T-helper 2 cell treated with Interferon-gamma antibody and Interleukin-4, amounts not matched to agents 100 ng/mL and 5 ng/mL, for 36 hours (primary cell): ENCODE results near the gene PGM1. TPM values are rescaled to one million over a fixed set of nuclear protein-coding genes. Genes with fewer than 3 reads are reported as not detected.
"Not testable (repeated sequence)": the region's sequence is repeated elsewhere in the genome, so short reads cannot be mapped to it uniquely, and the experiment has no call there.

Experiments
- intact Hi-C: fragments of 100-400 bp; cut with micrococcal nuclease; formaldehyde crosslinking; loops from one replicate; pipeline ENCODE4 v1.15.1; 2023
- total RNA-seq: library from RNA; stranded (reverse); gene quantifications from 2 replicates; pipeline ENCODE4 v1.2.3, GENCODE V29; 2022

The PGM1 gene
- 49.8 and 50.9 TPM in 2 replicates for total RNA-seq

GRCh38 chr1:63593303-63593885 lies at the start of gene PGM1:
Gene PGM1 (plus strand): TSS chr1:63593411. CDS start chr1:63593489, 78 bp downstream.
- intact Hi-C loops: loop anchor here (1.0 to 10.0 kb wide), 6 partner anchors 21 to 1157 kb away; partner anchors contain the start of genes ALG6, EFCAB7, ITGB3BP and ROR1

- intact Hi-C loops: no loop called here
Measured at GRCh38 chr1:63545780-63546179, 47.4 kb upstream of the PGM1 start.

- intact Hi-C loops: no loop called here
Measured at GRCh38 chr1:63547621-63548294, 45.5 kb upstream of the PGM1 start.

- intact Hi-C loops: no loop called here
Measured at GRCh38 chr1:63548303-63548702, 44.9 kb upstream of the PGM1 start.

GRCh38 chr1:63548877-63549276 lies 44.3 kb upstream of the PGM1 start:
- intact Hi-C loops: no loop called here

- intact Hi-C loops: loop anchor here (5.0 kb wide), 1 partner anchor 692 kb away; no protein-coding TSS in a partner anchor
Measured at GRCh38 chr1:63555480-63555879, 37.7 kb upstream of the PGM1 start.

GRCh38 chr1:63557365-63557987 lies 35.7 kb upstream of the PGM1 start:
- intact Hi-C loops: loop anchor here (5.0 kb wide), 1 partner anchor 690 kb away; no protein-coding TSS in a partner anchor

GRCh38 chr1:63559357-63559756 lies 33.9 kb upstream of the PGM1 start:
- intact Hi-C loops: loop anchor here (5.0 kb wide), 1 partner anchor 688 kb away; no protein-coding TSS in a partner anchor

- intact Hi-C loops: no loop called here
Measured at GRCh38 chr1:63563745-63564144, 29.5 kb upstream of the PGM1 start.

- intact Hi-C loops: no loop called here
Measured at GRCh38 chr1:63569068-63569467, 24.1 kb upstream of the PGM1 start.

- intact Hi-C loops: no loop called here
Measured at GRCh38 chr1:63569640-63570316, 23.4 kb upstream of the PGM1 start.

GRCh38 chr1:63572686-63573085 lies 20.5 kb upstream of the PGM1 start:
- intact Hi-C loops: not testable (repeated sequence)

- intact Hi-C loops: not testable (repeated sequence)
Measured at GRCh38 chr1:63574203-63574796, 18.9 kb upstream of the PGM1 start.

- intact Hi-C loops: no loop called here
Measured at GRCh38 chr1:63575340-63575826, 17.8 kb upstream of the PGM1 start.

- intact Hi-C loops: not testable (repeated sequence)
Measured at GRCh38 chr1:63586326-63586725, 6.9 kb upstream of the PGM1 start.

GRCh38 chr1:63590166-63590560 lies 3.0 kb upstream of the PGM1 start:
- intact Hi-C loops: loop anchor here (10.0 kb wide), 1 partner anchor 185 kb away; the partner anchor contains the start of gene ROR1

GRCh38 chr1:63592536-63593302 lies 492 bp upstream of the PGM1 start:
- intact Hi-C loops: loop anchor here (1.0 to 10.0 kb wide), 6 partner anchors 22 to 1156 kb away; partner anchors contain the start of genes ALG6, EFCAB7, ITGB3BP and ROR1

GRCh38 chr1:63593886-63594605 lies 835 bp downstream of the PGM1 start:
- intact Hi-C loops: loop anchor here (1.0 to 10.0 kb wide), 7 partner anchors 21 to 1158 kb away; partner anchors contain the start of genes ALG6, EFCAB7, ITGB3BP and ROR1

GRCh38 chr1:63595435-63595834 lies 2.2 kb downstream of the PGM1 start:
- intact Hi-C loops: loop anchor here (10.0 kb wide), 1 partner anchor 179 kb away; the partner anchor contains the start of gene ROR1
